GM10248 (cell line): ENCODE results near the gene ABCA7.

Experiments
- CTCF ChIA-PET: fragments of 300-600 bp; sonication (Branson Sonifier 250); formaldehyde crosslinking; extraction: SDS; loops from one replicate; lab custom pipeline; 2021; ENCODE audit warnings: antibody characterized with exemption; lab: Yijun Ruan, JAX
- POLR2A ChIA-PET: fragments of 350-650 bp; sonication (Branson Sonifier 250); formaldehyde crosslinking; extraction: SDS; loops from one replicate; lab custom pipeline; 2020; ENCODE audit warnings: antibody characterized with exemption; lab: Yijun Ruan, JAX
- DNase-seq: peaks from one replicate; pipeline ENCODE4 v3.0.0; 2012; ENCODE audit errors: extremely low spot score
- CTCF ChIP-seq: IDR thresholded peaks from 2 replicates; pipeline ENCODE4 v1.5.1; 2012; ENCODE audit warnings: mild to moderate bottlenecking, low read depth; ENCODE audit errors: extremely low read depth, missing control alignments, control extremely low read depth

ABCA7 gene

GRCh38 chr19:1094655-1094977 is 54.7 kb downstream of the ABCA7 start:
- no peak for DNase-seq
- ChIA-PET CTCF (interaction anchor here (1.0 to 2.1 kb wide), 3 partner anchors 10 to 150 kb away, joined by 3 to 10 read pairs (median 4); partner anchors contain the start of gene GPX4), POLR2A (interaction anchor here (1.4 kb wide), 1 partner anchor 19 kb away, joined by 5 read pairs; no protein-coding TSS in a partner anchor)
- no peak for TF ChIP-seq CTCF

GRCh38 chr19:1094978-1095701 is 55.2 kb downstream of the ABCA7 start, which contains the start of gene POLR2E:
Gene POLR2E, minus strand, starts transcription at chr19:1095375. Its CDS starts 60 bp downstream, at chr19:1095315.
- DNase-seq = peak; percentile 96
- ChIA-PET CTCF (interaction anchor here (1.0 to 2.1 kb wide), 3 partner anchors 9 to 149 kb away, joined by 3 to 10 read pairs (median 4); partner anchors contain the start of gene GPX4), POLR2A (interaction anchor here (1.4 kb wide), 1 partner anchor 20 kb away, joined by 5 read pairs; no protein-coding TSS in a partner anchor)
- TF ChIP-seq CTCF = no peak

GRCh38 chr19:1097810-1098176 is 57.9 kb downstream of the ABCA7 start:
- no peak for DNase-seq
- TF ChIP-seq CTCF = no peak
- ChIA-PET CTCF (interaction anchor here (1.2 to 2.8 kb wide), 2 partner anchors 40 to 146 kb away, joined by 3 to 9 read pairs; no protein-coding TSS in a partner anchor), POLR2A (no interaction called here)

- ChIA-PET POLR2A (no interaction called here), CTCF (interaction anchor here (1.2 to 2.8 kb wide), 2 partner anchors 41 to 146 kb away, joined by 3 to 9 read pairs; no protein-coding TSS in a partner anchor)
- no peak for DNase-seq
- TF ChIP-seq CTCF = no peak
Measured at GRCh38 chr19:1098177-1099051, 58.5 kb downstream of the ABCA7 start.

- ChIA-PET POLR2A (no interaction called here), CTCF (interaction anchor here (1.9 kb wide), 1 partner anchor 164 kb away, joined by 4 read pairs; no protein-coding TSS in a partner anchor)
- DNase-seq = no peak
- no peak for TF ChIP-seq CTCF
Measured at GRCh38 chr19:1101337-1101698, 61.4 kb downstream of the ABCA7 start.

GRCh38 chr19:1102407-1103131 is 62.7 kb downstream of the ABCA7 start:
- CTCF ChIA-PET = interaction anchor here (1.2 to 2.2 kb wide), 3 partner anchors 11 to 163 kb away, joined by 4 to 17 read pairs (median 4); no protein-coding TSS in a partner anchor
- POLR2A ChIA-PET = interaction anchor here (0.6 to 1.0 kb wide), 2 partner anchors 28 to 1375 kb away, joined by 4 to 5 read pairs; no protein-coding TSS in a partner anchor

More at GRCh38 chr19:1102407-1103131, 62.7 kb downstream of the ABCA7 start:
- TF ChIP-seq CTCF = no peak
- peak; percentile 49 for DNase-seq
